Subcutaneous adipose tissue (tissue), 4 donors: ENCODE measurements around the gene PPARA. TPM values are rescaled to one million over a fixed set of nuclear protein-coding genes. Genes with fewer than 3 reads are reported as not detected.

Source experiments
- total RNA-seq, 4 donors: library from RNA; depleted of rRNA; stranded (reverse); fragments of >200 nt; gene quantifications; one replicate each; pipeline ENCODE4 v1.1.0, GENCODE V29; 2016
- TF ChIP-seq, protein P1 (sequence below): fragments of 450-650 bp; IDR thresholded peaks from one replicate; pipeline ENCODE4 v1.5.1; 2016; ENCODE audit warnings: low read depth, mild to moderate bottlenecking, control low read depth, antibody characterized with exemption, moderate library complexity

PPARA gene
- total RNA-seq, 4 donors from 2014 or later: 23.5 to 51.0 (median 36.0) TPM

DNA sequence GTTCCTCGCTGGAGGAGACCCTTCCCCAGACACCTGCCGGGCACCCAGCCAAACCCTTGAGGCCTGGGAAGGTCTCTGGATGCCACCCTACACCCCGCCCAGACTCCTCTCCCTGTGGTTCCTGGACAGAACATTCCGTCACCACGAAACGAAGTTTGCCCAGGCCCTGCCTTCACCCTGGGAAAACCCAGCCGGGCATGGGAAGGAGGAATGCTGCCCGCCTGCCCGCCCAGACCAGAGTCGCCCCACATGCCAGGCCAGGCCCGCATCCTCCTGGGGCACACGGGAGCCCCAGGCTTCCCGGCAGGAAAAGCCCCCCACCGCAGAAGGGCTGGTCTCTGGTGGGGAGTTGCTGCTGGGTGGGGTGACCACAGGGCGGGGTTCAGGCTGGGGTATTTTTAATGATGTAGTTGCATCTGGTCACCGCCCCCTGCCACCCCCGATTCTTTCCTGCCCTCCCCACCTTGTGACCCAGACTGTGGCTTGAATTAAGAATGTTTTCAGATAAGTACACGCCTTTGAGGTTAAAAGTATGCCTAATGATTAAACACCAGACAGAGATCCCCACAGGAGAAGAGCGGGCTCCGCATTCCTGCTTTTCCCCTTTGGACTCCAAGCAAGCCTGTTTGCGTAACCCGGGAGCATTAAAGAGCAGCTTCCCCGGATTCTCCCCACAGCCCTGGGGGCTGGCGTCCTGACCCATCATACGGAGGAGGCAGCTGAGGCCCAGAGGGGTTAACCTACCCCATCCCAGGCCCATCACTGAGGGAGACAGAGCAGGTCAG lies 44.6 kb upstream of the PPARA start:
- TF ChIP-seq, protein P1, sequence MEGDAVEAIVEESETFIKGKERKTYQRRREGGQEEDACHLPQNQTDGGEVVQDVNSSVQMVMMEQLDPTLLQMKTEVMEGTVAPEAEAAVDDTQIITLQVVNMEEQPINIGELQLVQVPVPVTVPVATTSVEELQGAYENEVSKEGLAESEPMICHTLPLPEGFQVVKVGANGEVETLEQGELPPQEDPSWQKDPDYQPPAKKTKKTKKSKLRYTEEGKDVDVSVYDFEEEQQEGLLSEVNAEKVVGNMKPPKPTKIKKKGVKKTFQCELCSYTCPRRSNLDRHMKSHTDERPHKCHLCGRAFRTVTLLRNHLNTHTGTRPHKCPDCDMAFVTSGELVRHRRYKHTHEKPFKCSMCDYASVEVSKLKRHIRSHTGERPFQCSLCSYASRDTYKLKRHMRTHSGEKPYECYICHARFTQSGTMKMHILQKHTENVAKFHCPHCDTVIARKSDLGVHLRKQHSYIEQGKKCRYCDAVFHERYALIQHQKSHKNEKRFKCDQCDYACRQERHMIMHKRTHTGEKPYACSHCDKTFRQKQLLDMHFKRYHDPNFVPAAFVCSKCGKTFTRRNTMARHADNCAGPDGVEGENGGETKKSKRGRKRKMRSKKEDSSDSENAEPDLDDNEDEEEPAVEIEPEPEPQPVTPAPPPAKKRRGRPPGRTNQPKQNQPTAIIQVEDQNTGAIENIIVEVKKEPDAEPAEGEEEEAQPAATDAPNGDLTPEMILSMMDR: no peak

DNA sequence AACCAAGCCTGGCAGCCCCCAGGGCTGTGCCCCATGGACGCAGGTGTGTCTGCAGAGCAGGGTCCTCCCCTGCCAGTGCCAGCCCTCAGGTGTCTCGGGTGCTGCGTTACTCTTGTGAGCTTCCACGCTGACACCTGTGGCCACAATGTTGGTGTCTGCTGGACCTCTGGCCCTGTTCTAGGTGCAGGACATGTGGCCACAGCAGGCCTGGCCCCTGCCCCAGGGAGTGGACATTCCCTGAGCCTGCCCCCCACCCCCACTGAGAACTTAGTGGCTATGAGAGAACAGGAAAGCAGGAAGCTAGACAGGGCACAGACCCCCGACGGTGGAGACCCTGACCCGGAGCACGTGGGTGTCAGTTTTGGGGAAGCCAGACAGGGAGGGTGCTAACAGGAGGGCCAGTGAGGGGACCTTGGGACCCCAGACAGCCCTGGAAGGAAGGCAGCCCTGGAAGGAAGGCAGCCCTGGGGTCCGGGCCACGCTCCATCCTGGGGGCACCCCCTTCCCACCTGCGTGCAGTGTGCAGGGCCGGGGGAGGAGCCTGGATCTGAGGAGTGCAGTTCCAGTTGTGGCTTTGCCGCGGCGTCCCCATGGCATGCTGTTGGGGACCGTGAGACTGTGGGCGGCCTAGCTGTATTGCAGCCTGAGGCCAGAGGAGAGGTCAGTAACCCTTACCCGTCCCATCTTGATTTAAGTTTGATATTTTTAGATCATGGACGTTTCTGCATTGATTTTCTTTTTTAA lies 43.9 kb upstream of the PPARA start:
- TF ChIP-seq, protein P1: no peak

DNA sequence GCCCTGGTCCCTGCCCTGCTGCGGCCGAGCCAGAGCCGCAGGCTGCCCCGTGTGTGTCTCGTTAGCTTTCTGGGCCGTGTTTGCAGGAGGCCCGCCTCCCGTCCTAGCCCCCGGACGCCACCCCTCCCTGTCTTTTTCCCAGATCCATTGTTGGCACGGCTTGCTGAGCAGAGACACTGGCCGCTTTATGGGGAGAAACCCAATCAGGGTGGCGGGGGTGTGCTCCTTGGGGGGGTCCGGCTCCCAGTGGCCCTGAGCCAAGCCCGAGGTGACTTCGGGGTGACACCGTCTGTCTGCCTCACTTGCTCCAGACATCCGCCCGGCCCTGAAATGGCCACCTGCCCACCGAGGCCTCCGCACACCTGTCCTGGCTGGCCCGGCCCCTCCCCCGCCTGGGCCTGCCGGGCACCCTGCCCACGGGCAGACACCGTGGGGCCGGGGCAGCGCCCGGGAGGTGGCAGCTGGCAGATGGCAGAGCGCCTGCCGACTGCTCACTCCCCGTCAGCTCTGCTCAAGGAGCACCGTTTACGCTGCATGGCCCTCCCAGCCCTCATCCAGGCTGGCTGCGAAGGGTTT lies 43.1 kb upstream of the PPARA start:
- TF ChIP-seq, protein P1: no peak

DNA sequence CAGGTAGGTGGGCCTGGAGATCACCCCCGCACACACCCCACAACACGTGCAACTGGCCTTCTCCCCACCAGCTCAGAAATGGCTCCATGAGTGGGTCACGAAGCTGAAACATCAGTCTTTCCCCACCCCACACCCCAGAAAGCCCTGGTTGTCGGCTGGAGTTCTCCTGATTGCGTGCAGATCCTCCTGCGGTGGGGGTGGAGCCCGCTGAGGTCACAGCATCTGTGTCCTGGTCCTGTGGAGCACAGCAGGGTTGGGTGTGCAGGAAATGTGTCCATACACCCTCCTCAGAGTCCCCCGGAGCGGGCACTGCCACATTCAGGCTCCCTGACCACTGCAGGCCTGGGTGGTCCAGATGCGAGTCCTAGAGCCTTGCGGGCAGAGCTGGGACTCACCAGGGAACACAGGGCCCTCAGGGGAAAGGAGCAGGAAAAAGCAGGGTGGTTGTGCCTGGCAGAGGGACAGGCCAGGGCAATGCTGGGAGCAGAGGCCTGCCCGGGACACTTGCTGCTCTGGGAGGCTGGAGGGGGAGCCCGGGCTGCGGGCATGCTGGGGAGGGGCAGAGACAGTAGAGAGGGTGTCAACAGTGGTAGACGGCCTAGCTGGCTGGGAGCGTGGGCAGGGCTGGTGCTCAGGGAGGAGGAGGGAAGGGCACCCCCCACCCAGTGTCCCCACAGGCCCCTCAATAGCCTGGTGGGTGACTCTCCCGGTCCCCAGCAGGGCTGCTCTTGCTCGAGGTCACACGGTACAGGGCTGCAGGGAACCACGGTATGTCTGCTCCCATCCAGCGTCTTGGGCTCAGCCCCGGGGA lies 42.4 kb upstream of the PPARA start:
- TF ChIP-seq, protein P1: no peak

DNA sequence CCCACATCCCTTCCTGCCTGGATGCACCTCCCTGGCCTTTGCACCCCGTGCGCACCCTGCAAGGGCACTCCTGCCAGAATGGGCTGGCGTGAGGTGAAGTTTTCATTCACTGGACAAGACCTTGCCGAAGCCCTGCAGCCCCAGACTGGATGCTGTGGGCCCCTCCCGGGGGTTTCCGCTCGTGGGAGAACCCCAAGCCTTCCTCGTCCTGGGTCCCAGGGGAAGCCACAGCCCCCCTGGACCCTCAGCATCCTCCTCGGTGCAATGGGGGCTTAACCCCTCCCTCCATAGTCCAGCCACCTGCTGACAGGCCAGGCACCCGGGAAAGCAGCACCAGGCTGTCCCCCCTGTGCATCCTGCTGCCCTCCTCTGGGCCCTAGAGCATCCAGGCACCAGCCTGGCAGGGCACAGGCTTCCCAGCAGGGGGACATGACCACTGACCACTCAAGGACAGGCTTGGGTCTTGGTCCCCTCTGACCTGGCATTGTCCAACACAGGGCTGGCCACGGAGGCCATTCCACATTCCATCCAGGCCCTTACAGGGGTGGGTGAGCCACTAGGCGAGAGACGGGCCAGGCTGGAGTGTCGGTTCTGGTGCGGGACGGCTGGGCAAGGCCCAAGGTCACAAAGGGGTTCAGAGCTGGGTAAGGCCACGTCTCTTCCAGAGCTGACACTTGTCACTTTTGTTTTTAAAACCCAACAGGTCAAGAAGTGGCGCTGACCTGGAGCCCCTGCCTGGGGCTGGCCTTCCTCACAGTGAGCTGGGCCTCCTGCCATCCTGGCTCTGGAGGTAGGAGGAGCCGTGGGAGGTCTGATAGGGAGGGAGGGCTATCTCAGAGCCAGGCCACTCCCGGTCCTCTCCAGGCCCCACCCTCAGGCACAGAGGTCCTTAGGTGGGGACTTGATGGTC lies 41.5 kb upstream of the PPARA start:
- TF ChIP-seq, protein P1: no peak

DNA sequence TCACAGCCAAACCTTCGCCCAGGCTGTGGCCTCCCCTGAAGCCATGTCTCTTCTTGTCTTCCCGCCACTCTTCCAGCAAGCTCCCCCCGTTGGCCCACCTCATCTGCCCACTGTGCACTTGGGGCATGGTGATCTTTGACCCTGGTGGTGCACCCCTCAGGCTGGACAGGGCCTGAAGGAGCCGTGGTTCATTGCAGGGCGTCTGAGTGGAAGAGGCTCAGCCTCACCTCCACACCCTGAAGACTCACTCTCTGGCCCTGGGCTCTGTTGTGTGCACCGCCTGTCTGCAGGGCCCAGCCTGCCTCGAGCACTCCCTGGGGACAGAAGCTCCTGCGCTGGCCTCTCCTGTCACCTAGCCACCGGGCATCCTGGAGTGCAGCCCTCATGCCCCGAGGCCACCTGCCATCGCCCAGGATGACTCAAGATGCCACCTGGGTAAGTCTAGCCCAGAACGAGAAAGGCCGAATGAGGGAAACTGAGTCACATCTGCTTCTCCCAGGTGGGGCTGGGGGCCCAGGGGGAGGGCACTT lies 40.8 kb upstream of the PPARA start:
- TF ChIP-seq, protein P1: no peak
